ENCODE measurements around the gene ESRRG.
A peak's percentile ranks its signal among the peaks of the same experiment; 100 is the strongest.
"Not testable (repeated sequence)": the region's sequence is repeated elsewhere in the genome, so short reads cannot be mapped to it uniquely, and the experiment has no call there.

The ESRRG gene

GRCh38 chr1:216739793-216740192, 16.6 kb upstream of the ESRRG start:
- H3K9ac ChIP-seq (ENCODE audit: low read depth, low read length), result peak overlapping the region; percentile 17; the same call in 1 of the 2 replicates
- H3K4me1 ChIP-seq (ENCODE audit: insufficient read depth, low read length), result peaks cover 13% of the 10 kb centered on the region
- H3K9me3 ChIP-seq (ENCODE audit: insufficient read depth, low read depth, low read length), result no peaks in the 10 kb centered on the region
- peak overlapping the region; percentile 59; the same call in 1 of the 2 replicates for H3K4me3 ChIP-seq (ENCODE audit: low read length)
- no peaks in the 10 kb centered on the region for H3K36me3 ChIP-seq (ENCODE audit: insufficient read depth, low read depth, low read length)
- no peaks in the 10 kb centered on the region for H3K27me3 ChIP-seq (ENCODE audit: insufficient read depth, low read length)
- no peak overlapping the region for H3K27ac ChIP-seq (ENCODE audit: low read length)

- no peak overlapping the region for H3K27ac ChIP-seq (ENCODE audit: low read length)
- H3K9ac ChIP-seq (ENCODE audit: low read depth, low read length), result no peak overlapping the region
- no peaks in the 10 kb centered on the region for H3K36me3 ChIP-seq (ENCODE audit: insufficient read depth, low read depth, low read length)
- H3K4me1 ChIP-seq (ENCODE audit: insufficient read depth, low read length), result peaks cover 7% of the 10 kb centered on the region; the same call in 1 of the 2 replicates
- no peak overlapping the region for H3K4me3 ChIP-seq (ENCODE audit: low read length)
- no peaks in the 10 kb centered on the region for H3K9me3 ChIP-seq (ENCODE audit: insufficient read depth, low read depth, low read length)
- no peaks in the 10 kb centered on the region for H3K27me3 ChIP-seq (ENCODE audit: insufficient read depth, low read length)
Observed at GRCh38 chr1:216732121-216732520, 8.9 kb upstream of the ESRRG start.

GRCh38 chr1:216731562-216731961, 8.3 kb upstream of the ESRRG start:
- Histone ChIP-seq H3K27me3 (ENCODE audit: insufficient read depth, low read length) (no peaks in the 10 kb centered on the region), H3K9me3 (ENCODE audit: insufficient read depth, low read depth, low read length) (no peaks in the 10 kb centered on the region), H3K4me1 (ENCODE audit: insufficient read depth, low read length) (peaks cover 7% of the 10 kb centered on the region; the same call in 1 of the 2 replicates), H3K9ac (ENCODE audit: low read depth, low read length) (no peak overlapping the region), H3K27ac (ENCODE audit: low read length) (no peak overlapping the region), H3K4me3 (ENCODE audit: low read length) (no peak overlapping the region), H3K36me3 (ENCODE audit: insufficient read depth, low read depth, low read length) (no peaks in the 10 kb centered on the region)

- H3K9me3 ChIP-seq (ENCODE audit: insufficient read depth, low read depth, low read length), result no peaks in the 10 kb centered on the region
- no peaks in the 10 kb centered on the region for H3K36me3 ChIP-seq (ENCODE audit: insufficient read depth, low read depth, low read length)
- peaks cover 3% of the 10 kb centered on the region; the same call in 1 of the 2 replicates for H3K4me1 ChIP-seq (ENCODE audit: insufficient read depth, low read length)
- no peak overlapping the region for H3K9ac ChIP-seq (ENCODE audit: low read depth, low read length)
- H3K27ac ChIP-seq (ENCODE audit: low read length), result no peak overlapping the region
- H3K27me3 ChIP-seq (ENCODE audit: insufficient read depth, low read length), result no peaks in the 10 kb centered on the region; the same call in 1 of the 2 replicates
- no peak overlapping the region for H3K4me3 ChIP-seq (ENCODE audit: low read length)
Observed at GRCh38 chr1:216726435-216726834, 3.2 kb upstream of the ESRRG start.

GRCh38 chr1:216722821-216723220, 408 bp downstream of the ESRRG start:
- Histone ChIP-seq H3K27ac (ENCODE audit: low read length) (no peak overlapping the region), H3K4me3 (ENCODE audit: low read length) (peak overlapping the region; percentile 85), H3K9me3 (ENCODE audit: insufficient read depth, low read depth, low read length) (no peaks in the 10 kb centered on the region), H3K9ac (ENCODE audit: low read depth, low read length) (peak overlapping the region; percentile 72; the same call in 1 of the 2 replicates), H3K36me3 (ENCODE audit: insufficient read depth, low read depth, low read length) (no peaks in the 10 kb centered on the region), H3K27me3 (ENCODE audit: insufficient read depth, low read length) (no peaks in the 10 kb centered on the region; the same call in 1 of the 2 replicates), H3K4me1 (ENCODE audit: insufficient read depth, low read length) (no peaks in the 10 kb centered on the region)

GRCh38 chr1:216721863-216722262, 1.4 kb downstream of the ESRRG start:
- no peaks in the 10 kb centered on the region for H3K9me3 ChIP-seq (ENCODE audit: insufficient read depth, low read depth, low read length)
- H3K4me3 ChIP-seq (ENCODE audit: low read length), result no peak overlapping the region
- no peak overlapping the region for H3K27ac ChIP-seq (ENCODE audit: low read length)
- H3K4me1 ChIP-seq (ENCODE audit: insufficient read depth, low read length), result no peaks in the 10 kb centered on the region
- no peaks in the 10 kb centered on the region; the same call in 1 of the 2 replicates for H3K27me3 ChIP-seq (ENCODE audit: insufficient read depth, low read length)
- H3K9ac ChIP-seq (ENCODE audit: low read depth, low read length), result no peak overlapping the region
- H3K36me3 ChIP-seq (ENCODE audit: insufficient read depth, low read depth, low read length), result no peaks in the 10 kb centered on the region

GRCh38 chr1:216721062-216721461, 2.2 kb downstream of the ESRRG start:
- Histone ChIP-seq H3K36me3 (ENCODE audit: insufficient read depth, low read depth, low read length) (no peaks in the 10 kb centered on the region), H3K27me3 (ENCODE audit: insufficient read depth, low read length) (no peaks in the 10 kb centered on the region; the same call in 1 of the 2 replicates), H3K4me1 (ENCODE audit: insufficient read depth, low read length) (no peaks in the 10 kb centered on the region), H3K9ac (ENCODE audit: low read depth, low read length) (no peak overlapping the region), H3K9me3 (ENCODE audit: insufficient read depth, low read depth, low read length) (no peaks in the 10 kb centered on the region), H3K4me3 (ENCODE audit: low read length) (no peak overlapping the region), H3K27ac (ENCODE audit: low read length) (no peak overlapping the region)

- Histone ChIP-seq H3K4me1 (ENCODE audit: insufficient read depth, low read length) (no peaks in the 10 kb centered on the region), H3K36me3 (ENCODE audit: insufficient read depth, low read depth, low read length) (no peaks in the 10 kb centered on the region), H3K27me3 (ENCODE audit: insufficient read depth, low read length) (no peaks in the 10 kb centered on the region)
Observed at GRCh38 chr1:216711712-216712111, 11.5 kb downstream of the ESRRG start.

GRCh38 chr1:216710598-216711333, 12.5 kb downstream of the ESRRG start:
- Histone ChIP-seq H3K36me3 (ENCODE audit: insufficient read depth, low read depth, low read length) (no peaks in the 10 kb centered on the region), H3K4me3 (ENCODE audit: low read length) (no peak overlapping the region), H3K9ac (ENCODE audit: low read depth, low read length) (no peak overlapping the region), H3K4me1 (ENCODE audit: insufficient read depth, low read length) (peaks cover 2% of the 10 kb centered on the region; the same call in 1 of the 2 replicates), H3K9me3 (ENCODE audit: insufficient read depth, low read depth, low read length) (no peaks in the 10 kb centered on the region), H3K27me3 (ENCODE audit: insufficient read depth, low read length) (no peaks in the 10 kb centered on the region), H3K27ac (ENCODE audit: low read length) (no peak overlapping the region)

More at GRCh38 chr1:216711712-216712111, 11.5 kb downstream of the ESRRG start:
- Histone ChIP-seq H3K27ac (ENCODE audit: low read length) (no peak overlapping the region), H3K9ac (ENCODE audit: low read depth, low read length) (no peak overlapping the region), H3K9me3 (ENCODE audit: insufficient read depth, low read depth, low read length) (no peaks in the 10 kb centered on the region), H3K4me3 (ENCODE audit: low read length) (no peak overlapping the region)

GRCh38 chr1:216710055-216710454, 13.2 kb downstream of the ESRRG start:
- Histone ChIP-seq H3K4me3 (ENCODE audit: low read length) (no peak overlapping the region), H3K9ac (ENCODE audit: low read depth, low read length) (no peak overlapping the region), H3K27ac (ENCODE audit: low read length) (no peak overlapping the region), H3K4me1 (ENCODE audit: insufficient read depth, low read length) (peaks cover 4% of the 10 kb centered on the region; the same call in 1 of the 2 replicates), H3K27me3 (ENCODE audit: insufficient read depth, low read length) (no peaks in the 10 kb centered on the region), H3K36me3 (ENCODE audit: insufficient read depth, low read depth, low read length) (no peaks in the 10 kb centered on the region), H3K9me3 (ENCODE audit: insufficient read depth, low read depth, low read length) (no peaks in the 10 kb centered on the region)

- H3K4me1 ChIP-seq (ENCODE audit: insufficient read depth, low read length), result peaks cover 10% of the 10 kb centered on the region; the same call in 1 of the 2 replicates
- H3K9ac ChIP-seq (ENCODE audit: low read depth, low read length), result no peak overlapping the region
- H3K4me3 ChIP-seq (ENCODE audit: low read length), result no peak overlapping the region
- no peaks in the 10 kb centered on the region for H3K27me3 ChIP-seq (ENCODE audit: insufficient read depth, low read length)
- no peaks in the 10 kb centered on the region for H3K9me3 ChIP-seq (ENCODE audit: insufficient read depth, low read depth, low read length)
- H3K27ac ChIP-seq (ENCODE audit: low read length), result no peak overlapping the region
- no peaks in the 10 kb centered on the region for H3K36me3 ChIP-seq (ENCODE audit: insufficient read depth, low read depth, low read length)
Observed at GRCh38 chr1:216705676-216706075, 17.6 kb downstream of the ESRRG start.

GRCh38 chr1:216704065-216704464, 19.2 kb downstream of the ESRRG start:
- H3K27me3 ChIP-seq (ENCODE audit: insufficient read depth, low read length); H3K9me3 ChIP-seq (ENCODE audit: insufficient read depth, low read depth, low read length); H3K36me3 ChIP-seq (ENCODE audit: insufficient read depth, low read depth, low read length); H3K4me3 ChIP-seq (ENCODE audit: low read length); H3K27ac ChIP-seq (ENCODE audit: low read length); H3K9ac ChIP-seq (ENCODE audit: low read depth, low read length): not testable (repeated sequence)
- peaks cover 10% of the 10 kb centered on the region; the same call in 1 of the 2 replicates for H3K4me1 ChIP-seq (ENCODE audit: insufficient read depth, low read length)

Measured in iPS-20b (cell line).